Body of pancreas (tissue), 4 donors: Measurements from ENCODE around the gene CDV3.

Experiments
- POLR2A ChIP-seq, 3 donors: fragments of 450-650 bp; IDR thresholded peaks; one replicate each; pipeline ENCODE4 v1.6.1; 2016; ENCODE audit warnings: antibody characterized with exemption in 3 of 3, mild to moderate bottlenecking in 2 of 3
- TF ChIP-seq, protein P1 (sequence below), 7 experiments: fragments of 450-650 bp in 4 of 7; fragments of 200-600 bp in 3 of 7; sonication (generic) in 3 of 7; IDR thresholded peaks; one replicate each; pipeline ENCODE4 v1.5.1; 2016 to 2019; ENCODE audit warnings: antibody characterized with exemption in 7 of 7

DNA sequence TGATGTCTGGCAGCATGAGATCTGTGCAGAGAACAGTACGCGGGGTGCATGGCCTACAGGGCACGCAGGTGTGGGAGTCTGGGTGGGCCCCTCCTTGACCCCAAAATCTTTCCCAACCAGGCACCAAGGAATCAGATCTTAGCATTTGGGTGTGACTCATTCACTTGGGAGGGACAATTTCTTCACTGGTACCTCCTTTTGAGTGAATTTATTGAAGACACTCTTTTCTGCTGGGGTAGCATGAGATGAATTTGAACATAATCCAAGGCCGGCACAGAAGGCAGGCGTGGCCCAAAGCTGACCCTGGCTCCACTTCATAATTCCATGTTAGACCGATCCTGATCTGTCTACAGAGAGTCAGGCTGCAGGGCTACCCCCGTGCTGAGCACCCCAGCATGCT lies 30.6 kb upstream of the CDV3 start:
- no peak for TF ChIP-seq POLR2A (IDR thresholded peaks at IDR 0.05)
- TF ChIP-seq, protein P1, sequence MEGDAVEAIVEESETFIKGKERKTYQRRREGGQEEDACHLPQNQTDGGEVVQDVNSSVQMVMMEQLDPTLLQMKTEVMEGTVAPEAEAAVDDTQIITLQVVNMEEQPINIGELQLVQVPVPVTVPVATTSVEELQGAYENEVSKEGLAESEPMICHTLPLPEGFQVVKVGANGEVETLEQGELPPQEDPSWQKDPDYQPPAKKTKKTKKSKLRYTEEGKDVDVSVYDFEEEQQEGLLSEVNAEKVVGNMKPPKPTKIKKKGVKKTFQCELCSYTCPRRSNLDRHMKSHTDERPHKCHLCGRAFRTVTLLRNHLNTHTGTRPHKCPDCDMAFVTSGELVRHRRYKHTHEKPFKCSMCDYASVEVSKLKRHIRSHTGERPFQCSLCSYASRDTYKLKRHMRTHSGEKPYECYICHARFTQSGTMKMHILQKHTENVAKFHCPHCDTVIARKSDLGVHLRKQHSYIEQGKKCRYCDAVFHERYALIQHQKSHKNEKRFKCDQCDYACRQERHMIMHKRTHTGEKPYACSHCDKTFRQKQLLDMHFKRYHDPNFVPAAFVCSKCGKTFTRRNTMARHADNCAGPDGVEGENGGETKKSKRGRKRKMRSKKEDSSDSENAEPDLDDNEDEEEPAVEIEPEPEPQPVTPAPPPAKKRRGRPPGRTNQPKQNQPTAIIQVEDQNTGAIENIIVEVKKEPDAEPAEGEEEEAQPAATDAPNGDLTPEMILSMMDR (IDR thresholded peaks at IDR 0.05), result no peak
